LNCAP (cell line): ENCODE results near the gene C10orf67.

Experiments
- TF ChIP-seq, protein P1 (sequence below): fragments of 450-650 bp; IDR thresholded peaks from 2 replicates; pipeline ENCODE4 v1.5.1; 2017; ENCODE audit warnings: mild to moderate bottlenecking

C10orf67 gene

DNA sequence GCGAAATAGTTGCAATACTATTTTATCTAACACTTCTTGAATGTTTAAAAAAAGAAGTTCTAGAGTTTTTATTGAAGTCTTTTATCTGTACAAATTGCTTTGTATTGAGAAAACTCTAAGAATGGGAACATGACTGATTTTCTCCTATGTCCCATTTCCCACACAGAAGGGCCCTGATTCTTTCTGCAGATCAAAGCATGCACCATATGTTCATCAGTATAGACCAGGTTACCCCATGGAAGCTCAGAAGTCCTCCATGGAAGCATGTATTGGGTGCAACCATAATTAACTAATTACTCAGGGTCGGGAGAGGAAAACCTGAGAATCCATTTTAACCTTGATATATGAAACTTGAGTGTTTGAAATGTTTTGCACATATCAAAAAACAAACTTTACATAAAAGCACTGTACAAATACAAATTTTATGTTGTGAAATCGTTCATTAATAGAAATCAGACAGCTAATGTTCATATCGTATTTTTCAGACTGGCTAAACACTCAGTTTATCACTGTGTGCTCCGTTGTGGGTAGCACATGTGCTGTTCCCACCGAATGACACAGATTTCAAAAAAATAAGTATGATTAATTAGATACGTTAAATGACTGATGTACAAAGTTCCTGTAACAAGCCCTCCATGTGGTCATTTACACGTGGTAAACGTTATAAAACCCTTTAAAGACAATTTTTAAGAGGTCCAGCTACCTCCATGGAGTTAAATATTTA is 81.0 kb downstream of the C10orf67 start:
- TF ChIP-seq, protein P1, sequence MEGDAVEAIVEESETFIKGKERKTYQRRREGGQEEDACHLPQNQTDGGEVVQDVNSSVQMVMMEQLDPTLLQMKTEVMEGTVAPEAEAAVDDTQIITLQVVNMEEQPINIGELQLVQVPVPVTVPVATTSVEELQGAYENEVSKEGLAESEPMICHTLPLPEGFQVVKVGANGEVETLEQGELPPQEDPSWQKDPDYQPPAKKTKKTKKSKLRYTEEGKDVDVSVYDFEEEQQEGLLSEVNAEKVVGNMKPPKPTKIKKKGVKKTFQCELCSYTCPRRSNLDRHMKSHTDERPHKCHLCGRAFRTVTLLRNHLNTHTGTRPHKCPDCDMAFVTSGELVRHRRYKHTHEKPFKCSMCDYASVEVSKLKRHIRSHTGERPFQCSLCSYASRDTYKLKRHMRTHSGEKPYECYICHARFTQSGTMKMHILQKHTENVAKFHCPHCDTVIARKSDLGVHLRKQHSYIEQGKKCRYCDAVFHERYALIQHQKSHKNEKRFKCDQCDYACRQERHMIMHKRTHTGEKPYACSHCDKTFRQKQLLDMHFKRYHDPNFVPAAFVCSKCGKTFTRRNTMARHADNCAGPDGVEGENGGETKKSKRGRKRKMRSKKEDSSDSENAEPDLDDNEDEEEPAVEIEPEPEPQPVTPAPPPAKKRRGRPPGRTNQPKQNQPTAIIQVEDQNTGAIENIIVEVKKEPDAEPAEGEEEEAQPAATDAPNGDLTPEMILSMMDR, result no peak

DNA sequence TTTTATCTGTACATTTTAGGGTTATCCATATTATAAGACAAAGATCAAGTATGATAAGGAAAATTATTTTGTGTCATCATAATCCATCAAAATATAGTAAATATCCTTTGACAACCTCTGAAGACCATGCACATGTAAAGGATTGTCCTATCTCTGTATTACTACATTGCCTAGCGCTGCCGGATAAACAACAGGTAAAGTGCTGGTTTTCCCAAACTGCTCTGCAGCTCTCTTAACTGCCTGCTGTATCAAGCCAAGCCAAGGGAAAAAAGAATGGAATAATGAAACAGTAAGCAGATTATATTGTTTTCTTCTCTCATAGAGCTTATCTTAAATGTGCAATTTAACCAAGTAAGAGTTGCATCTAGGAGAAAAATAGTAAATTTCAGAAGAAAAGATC is 81.7 kb downstream of the C10orf67 start:
- TF ChIP-seq, protein P1, result no peak

DNA sequence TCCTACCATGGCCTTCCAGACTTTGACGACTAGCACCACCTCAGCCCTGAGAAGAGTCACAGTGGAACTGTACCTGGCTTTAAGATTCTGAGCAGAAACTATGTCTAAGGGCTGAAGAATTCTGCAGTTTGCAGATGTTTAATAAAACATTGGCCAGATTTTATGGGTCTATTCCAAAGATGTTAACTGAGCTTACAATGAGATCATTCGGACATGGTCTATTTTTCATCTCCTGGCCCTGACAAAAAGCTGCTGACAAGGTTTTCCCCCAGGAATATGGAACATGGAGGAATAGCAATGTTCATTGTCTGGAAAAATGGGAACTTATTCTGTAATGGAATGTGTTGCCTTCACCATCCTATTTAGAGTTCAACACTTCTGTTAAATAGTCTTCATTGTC is 86.1 kb downstream of the C10orf67 start:
- TF ChIP-seq, protein P1, result no peak

DNA sequence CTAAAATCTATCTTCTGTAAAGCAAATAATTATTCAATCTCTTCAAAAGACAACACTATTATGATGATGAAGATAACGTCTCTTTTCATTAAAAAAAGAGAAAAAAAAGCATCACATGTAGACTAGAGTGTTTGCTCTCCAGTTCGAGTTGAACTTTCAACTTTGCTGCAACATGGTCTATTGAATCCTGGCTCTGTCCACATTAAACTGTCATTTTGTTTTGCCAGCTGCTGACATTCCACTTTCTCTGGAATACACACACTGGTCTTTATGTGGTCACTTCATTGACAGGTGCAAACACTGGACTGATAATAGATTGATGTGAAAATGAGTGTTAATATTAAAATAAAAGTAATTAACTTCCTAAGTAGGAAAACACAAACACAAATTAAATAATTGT is 90.8 kb downstream of the C10orf67 start:
- TF ChIP-seq, protein P1, result no peak

DNA sequence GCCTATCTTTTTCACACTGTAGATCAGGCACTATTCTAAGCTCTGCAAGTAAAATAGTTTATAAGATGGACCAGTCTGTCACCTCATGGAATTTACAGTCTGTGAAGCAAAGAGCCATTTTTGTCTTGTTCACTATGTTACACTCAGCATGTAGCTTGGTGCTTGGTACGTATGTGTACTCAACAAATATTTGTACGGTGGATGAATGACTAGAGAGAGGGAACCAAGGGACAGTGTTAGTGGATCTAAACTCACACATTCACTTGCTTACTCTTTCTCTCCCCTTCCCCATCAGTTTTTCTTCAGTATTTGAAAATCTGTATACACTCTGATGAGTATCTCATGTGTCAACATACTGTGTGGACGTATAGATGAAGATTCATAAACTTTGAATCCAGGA is 106.6 kb downstream of the C10orf67 start:
- TF ChIP-seq, protein P1, result no peak

DNA sequence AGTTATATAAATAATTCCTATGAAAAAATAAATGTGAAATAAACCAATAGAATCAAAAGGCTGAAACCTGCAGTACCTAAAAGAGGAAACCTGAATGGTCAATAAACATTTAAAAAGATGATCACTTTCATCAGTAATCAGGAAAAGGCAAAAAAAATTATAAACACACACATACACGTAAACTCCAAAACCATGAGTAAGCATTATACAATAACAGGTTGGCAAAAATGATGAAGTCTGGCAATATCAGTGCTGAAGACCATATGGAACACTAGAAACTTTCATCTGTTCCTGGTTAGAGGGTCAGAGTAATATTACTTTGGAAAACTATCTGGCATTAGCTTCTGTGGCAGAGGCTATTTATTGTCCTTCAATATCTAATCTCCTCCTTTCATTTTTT is 114.0 kb downstream of the C10orf67 start:
- TF ChIP-seq, protein P1, result no peak

DNA sequence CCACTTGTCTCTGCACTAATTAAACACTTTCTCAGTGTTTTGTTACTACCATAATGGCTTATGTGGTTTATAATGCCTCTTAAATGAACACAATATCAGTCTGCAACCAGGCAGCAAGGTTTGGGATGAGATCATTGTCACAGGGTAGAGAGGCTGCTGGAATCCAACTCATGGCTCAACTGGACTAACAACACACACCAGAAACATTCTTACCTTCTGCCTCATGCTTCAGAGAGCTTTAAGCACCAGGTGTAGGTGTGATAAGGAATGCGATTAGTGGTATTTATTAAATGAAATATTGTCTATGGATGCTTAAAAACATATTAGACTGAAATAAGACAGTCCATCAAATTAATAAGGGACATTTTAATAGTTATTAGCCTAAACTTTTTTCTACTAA is 127.1 kb downstream of the C10orf67 start:
- TF ChIP-seq, protein P1, result no peak
